Measurements from ENCODE around the gene ITGA8.

ITGA8 gene

DNA sequence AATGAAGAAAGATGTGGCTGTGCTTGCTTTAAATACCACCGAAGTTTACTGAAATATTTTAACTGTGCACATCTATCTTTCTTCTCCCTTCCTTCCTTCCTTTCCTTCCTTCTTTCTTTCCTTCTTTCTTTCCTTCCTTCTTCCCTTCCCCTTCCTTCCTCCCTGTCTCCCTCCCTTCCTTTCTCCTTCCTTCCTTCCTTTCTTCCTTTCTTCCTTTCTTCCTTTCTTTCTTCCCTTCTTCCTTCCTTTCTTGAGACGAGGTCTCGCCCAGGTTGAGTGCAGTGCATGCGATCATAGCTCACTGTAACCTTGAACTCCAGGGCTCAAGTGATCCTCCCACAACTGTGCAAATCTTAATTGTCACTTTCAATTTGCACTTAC, 190.9 kb downstream of the ITGA8 start:
- H3K36me3 ChIP-seq (ENCODE audit: control insufficient read depth, insufficient read depth, low read length, severe bottlenecking), result no peaks in the 10 kb centered on the region
- H3K9ac ChIP-seq (ENCODE audit: low read length), result no peak overlapping the region
- no peaks in the 10 kb centered on the region for H3K9me3 ChIP-seq (ENCODE audit: control insufficient read depth, low read length)
- H3K4me3 ChIP-seq (ENCODE audit: low read length), result no peak overlapping the region
- H3K4me1 ChIP-seq (ENCODE audit: control insufficient read depth, insufficient read depth, low read length), result no peaks in the 10 kb centered on the region
- no peaks in the 10 kb centered on the region for H3K27me3 ChIP-seq (replicated peaks; ENCODE audit: control insufficient read depth, insufficient read depth, low read length)
- DNase-seq (ENCODE audit: low read depth), result no peak

DNA sequence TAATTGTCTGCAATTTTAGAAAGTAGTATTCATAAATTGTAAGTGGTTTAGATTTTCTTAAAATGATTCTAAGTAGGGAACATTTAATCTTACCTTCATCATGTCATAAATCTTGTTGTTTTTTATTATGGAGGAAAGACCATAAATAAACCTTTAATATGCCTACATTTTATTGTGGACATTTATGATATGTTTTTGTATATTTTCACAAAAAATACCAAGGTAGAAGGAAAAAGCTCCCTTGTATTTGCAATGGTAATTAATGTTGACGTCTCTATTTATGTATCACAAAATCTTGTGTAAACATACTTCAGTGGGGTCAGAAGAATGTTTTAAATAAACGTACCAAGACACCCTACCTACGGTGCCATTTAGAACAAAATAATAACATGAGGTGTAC, 193.0 kb downstream of the ITGA8 start:
- no peak overlapping the region for H3K9ac ChIP-seq (ENCODE audit: low read length)
- H3K4me1 ChIP-seq (ENCODE audit: control insufficient read depth, insufficient read depth, low read length), result no peaks in the 10 kb centered on the region
- no peaks in the 10 kb centered on the region for H3K9me3 ChIP-seq (ENCODE audit: control insufficient read depth, low read length)
- peak; percentile 46 for DNase-seq (ENCODE audit: low read depth)
- H3K4me3 ChIP-seq (ENCODE audit: low read length), result no peak overlapping the region
- H3K36me3 ChIP-seq (ENCODE audit: control insufficient read depth, insufficient read depth, low read length, severe bottlenecking), result no peaks in the 10 kb centered on the region
- no peaks in the 10 kb centered on the region for H3K27me3 ChIP-seq (replicated peaks; ENCODE audit: control insufficient read depth, insufficient read depth, low read length)

DNA sequence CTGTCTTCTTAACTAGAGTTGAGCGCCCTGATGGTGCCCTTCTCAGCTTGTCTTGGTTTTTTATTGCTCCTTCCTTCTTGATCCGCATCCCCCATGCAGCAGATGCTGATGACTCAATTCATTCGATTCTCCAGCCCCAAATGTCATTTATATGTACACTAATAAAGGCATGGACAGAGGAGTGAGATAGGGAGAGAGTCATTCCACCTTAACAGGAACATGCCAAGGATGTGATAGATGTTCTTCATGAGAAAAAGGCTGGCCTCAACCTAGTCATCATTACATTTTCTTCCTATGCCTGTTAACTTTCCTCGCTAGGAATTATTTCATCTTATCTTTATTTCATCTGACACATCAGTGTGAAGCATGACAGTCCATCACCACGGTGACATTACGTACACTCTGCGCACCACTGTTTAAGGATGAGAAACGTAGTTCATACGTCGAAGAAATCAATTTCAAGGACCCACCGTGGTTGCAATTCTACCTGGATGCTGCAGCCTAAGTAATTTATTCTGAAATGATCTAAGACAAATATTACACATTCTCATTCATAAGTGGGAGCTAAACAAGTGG, 198.3 kb downstream of the ITGA8 start:
- Histone ChIP-seq H3K9me3 (ENCODE audit: control insufficient read depth, low read length) (no peaks in the 10 kb centered on the region), H3K4me1 (ENCODE audit: control insufficient read depth, insufficient read depth, low read length) (peaks cover 3% of the 10 kb centered on the region), H3K4me3 (ENCODE audit: low read length) (no peak overlapping the region), H3K9ac (ENCODE audit: low read length) (no peak overlapping the region), H3K36me3 (ENCODE audit: control insufficient read depth, insufficient read depth, low read length, severe bottlenecking) (no peaks in the 10 kb centered on the region), H3K27me3 (replicated peaks; ENCODE audit: control insufficient read depth, insufficient read depth, low read length) (no peaks in the 10 kb centered on the region)
- no peak for DNase-seq (ENCODE audit: low read depth)

- Histone ChIP-seq H3K36me3 (ENCODE audit: control insufficient read depth, insufficient read depth, low read length, severe bottlenecking) (no peaks in the 10 kb centered on the region), H3K4me1 (ENCODE audit: control insufficient read depth, insufficient read depth, low read length) (peaks cover 18% of the 10 kb centered on the region), H3K9ac (ENCODE audit: low read length) (no peak overlapping the region), H3K4me3 (ENCODE audit: low read length) (no peak overlapping the region), H3K9me3 (ENCODE audit: control insufficient read depth, low read length) (no peaks in the 10 kb centered on the region), H3K27me3 (replicated peaks; ENCODE audit: control insufficient read depth, insufficient read depth, low read length) (no peaks in the 10 kb centered on the region)
- peak; percentile 43 for DNase-seq (ENCODE audit: low read depth)
These were observed 201.5 kb downstream of the ITGA8 start for GRCh38 chr10:15518250-15518649.

DNA sequence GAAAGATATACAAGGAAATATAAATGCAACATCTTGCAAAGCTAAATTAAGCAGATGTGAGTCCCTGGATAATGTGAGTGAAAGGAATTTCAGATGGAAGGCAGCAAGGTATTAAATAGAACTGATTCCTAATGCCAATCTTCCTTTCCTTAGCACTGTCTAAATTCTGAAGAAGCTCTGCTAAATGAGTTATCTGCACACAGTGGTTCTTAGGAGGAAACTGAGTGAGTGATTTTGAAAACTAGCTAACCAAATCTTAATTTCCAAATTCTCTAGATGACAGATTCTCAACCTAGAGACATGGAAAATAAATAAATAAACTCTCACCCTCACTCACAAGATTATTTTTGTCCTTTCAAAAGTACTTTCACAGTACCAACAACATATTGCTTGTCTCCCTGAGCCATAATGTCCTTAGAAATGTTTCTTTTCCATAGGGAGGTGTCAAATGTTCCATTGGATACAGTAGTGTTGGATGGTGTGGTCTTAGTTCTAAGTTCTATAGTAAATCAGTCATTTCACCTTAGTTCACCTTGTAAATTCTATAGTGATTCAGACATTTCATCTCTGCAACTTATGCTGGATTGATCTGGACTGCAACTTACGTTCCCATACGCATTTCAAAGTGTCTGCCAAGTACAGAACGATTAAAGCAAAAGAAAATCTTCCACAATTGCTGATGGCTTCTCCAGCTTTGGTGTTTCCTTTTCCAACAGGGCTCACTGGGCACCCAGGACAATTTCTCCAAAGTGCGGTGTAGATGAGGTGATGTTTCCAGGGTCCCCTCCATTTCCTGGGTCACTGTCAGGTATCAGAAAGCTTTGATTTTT, 203.3 kb downstream of the ITGA8 start:
- no peaks in the 10 kb centered on the region for H3K36me3 ChIP-seq (ENCODE audit: control insufficient read depth, insufficient read depth, low read length, severe bottlenecking)
- H3K4me1 ChIP-seq (ENCODE audit: control insufficient read depth, insufficient read depth, low read length), result peaks cover 18% of the 10 kb centered on the region
- no peaks in the 10 kb centered on the region for H3K9me3 ChIP-seq (ENCODE audit: control insufficient read depth, low read length)
- H3K9ac ChIP-seq (ENCODE audit: low read length), result no peak overlapping the region
- no peaks in the 10 kb centered on the region for H3K27me3 ChIP-seq (replicated peaks; ENCODE audit: control insufficient read depth, insufficient read depth, low read length)
- H3K4me3 ChIP-seq (ENCODE audit: low read length), result no peak overlapping the region
- DNase-seq (ENCODE audit: low read depth), result no peak

- H3K9me3 ChIP-seq (ENCODE audit: control insufficient read depth, low read length), result no peaks in the 10 kb centered on the region
- H3K9ac ChIP-seq (ENCODE audit: low read length), result peak overlapping the region; percentile 27
- no peak for DNase-seq (ENCODE audit: low read depth)
- no peak overlapping the region for H3K4me3 ChIP-seq (ENCODE audit: low read length)
- H3K36me3 ChIP-seq (ENCODE audit: control insufficient read depth, insufficient read depth, low read length, severe bottlenecking), result no peaks in the 10 kb centered on the region
- H3K4me1 ChIP-seq (ENCODE audit: control insufficient read depth, insufficient read depth, low read length), result peaks cover 18% of the 10 kb centered on the region
- no peaks in the 10 kb centered on the region for H3K27me3 ChIP-seq (replicated peaks; ENCODE audit: control insufficient read depth, insufficient read depth, low read length)
These were observed 204.5 kb downstream of the ITGA8 start for GRCh38 chr10:15515202-15515601.

- Histone ChIP-seq H3K4me1 (ENCODE audit: control insufficient read depth, insufficient read depth, low read length) (peaks cover 11% of the 10 kb centered on the region), H3K27me3 (replicated peaks; ENCODE audit: control insufficient read depth, insufficient read depth, low read length) (peaks cover 3% of the 10 kb centered on the region), H3K4me3 (ENCODE audit: low read length) (no peak overlapping the region), H3K9ac (ENCODE audit: low read length) (no peak overlapping the region), H3K36me3 (ENCODE audit: control insufficient read depth, insufficient read depth, low read length, severe bottlenecking) (no peaks in the 10 kb centered on the region), H3K9me3 (ENCODE audit: control insufficient read depth, low read length) (no peaks in the 10 kb centered on the region)
- no peak for DNase-seq (ENCODE audit: low read depth)
These were observed 208.8 kb downstream of the ITGA8 start for GRCh38 chr10:15510963-15511362.

DNA sequence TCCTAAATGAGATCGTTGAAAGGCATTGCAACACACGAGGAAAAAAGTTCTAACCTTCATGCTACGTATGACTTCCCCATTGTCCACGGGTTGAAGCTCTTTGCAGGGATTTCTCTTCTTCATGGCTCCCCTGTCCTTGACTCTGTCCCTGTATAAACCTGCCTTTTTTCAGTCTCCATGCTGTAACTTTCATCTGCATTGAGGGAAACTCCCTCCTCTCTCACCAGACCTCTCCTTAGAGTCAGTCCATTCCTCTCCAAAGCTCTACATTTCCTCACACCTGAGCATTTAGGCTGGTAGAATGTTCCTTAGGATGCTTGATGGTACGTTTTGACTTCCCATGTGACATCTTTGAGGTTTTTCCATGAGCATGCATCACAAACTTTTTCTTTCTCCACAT, 214.4 kb downstream of the ITGA8 start:
- peaks cover 3% of the 10 kb centered on the region for H3K27me3 ChIP-seq (replicated peaks; ENCODE audit: control insufficient read depth, insufficient read depth, low read length)
- no peak overlapping the region for H3K9ac ChIP-seq (ENCODE audit: low read length)
- no peaks in the 10 kb centered on the region for H3K9me3 ChIP-seq (ENCODE audit: control insufficient read depth, low read length)
- H3K36me3 ChIP-seq (ENCODE audit: control insufficient read depth, insufficient read depth, low read length, severe bottlenecking), result no peaks in the 10 kb centered on the region
- no peak for DNase-seq (ENCODE audit: low read depth)
- H3K4me1 ChIP-seq (ENCODE audit: control insufficient read depth, insufficient read depth, low read length), result peaks cover 13% of the 10 kb centered on the region
- H3K4me3 ChIP-seq (ENCODE audit: low read length), result no peak overlapping the region

- peak; percentile 76 for DNase-seq (ENCODE audit: low read depth)
- H3K9ac ChIP-seq (ENCODE audit: low read length), result peak overlapping the region; percentile 84
- no peaks in the 10 kb centered on the region for H3K36me3 ChIP-seq (ENCODE audit: control insufficient read depth, insufficient read depth, low read length, severe bottlenecking)
- peaks cover 7% of the 10 kb centered on the region for H3K9me3 ChIP-seq (ENCODE audit: control insufficient read depth, low read length)
- peaks cover 13% of the 10 kb centered on the region for H3K4me1 ChIP-seq (ENCODE audit: control insufficient read depth, insufficient read depth, low read length)
- no peaks in the 10 kb centered on the region for H3K27me3 ChIP-seq (replicated peaks; ENCODE audit: control insufficient read depth, insufficient read depth, low read length)
- H3K4me3 ChIP-seq (ENCODE audit: low read length), result peak overlapping the region; percentile 79
These were observed 215.5 kb downstream of the ITGA8 start for GRCh38 chr10:15504101-15504840.

GRCh38 chr10:15494850-15495506, 224.7 kb downstream of the ITGA8 start:
- Histone ChIP-seq H3K4me1 (ENCODE audit: control insufficient read depth, insufficient read depth, low read length) (peaks cover 29% of the 10 kb centered on the region), H3K27me3 (replicated peaks; ENCODE audit: control insufficient read depth, insufficient read depth, low read length) (no peaks in the 10 kb centered on the region), H3K9me3 (ENCODE audit: control insufficient read depth, low read length) (peaks cover 10% of the 10 kb centered on the region), H3K36me3 (ENCODE audit: control insufficient read depth, insufficient read depth, low read length, severe bottlenecking) (no peaks in the 10 kb centered on the region), H3K9ac (ENCODE audit: low read length) (peak overlapping the region; percentile 22), H3K4me3 (ENCODE audit: low read length) (no peak overlapping the region)
- DNase-seq (ENCODE audit: low read depth), result peak; percentile 37
